K562 (cell line): ENCODE measurements around the gene GPX6. TPM values are rescaled to one million over a fixed set of nuclear protein-coding genes. Genes with fewer than 3 reads are reported as not detected.

ENCODE experiments used
- ARID2 ChIP-seq: fragments of 450-650 bp; IDR thresholded peaks from 2 replicates; pipeline ENCODE4 v1.6.1; 2017; ENCODE audit warnings: antibody characterized with exemption, mild to moderate bottlenecking
- CBFB ChIP-seq: sonication (generic); formaldehyde crosslinking; IDR thresholded peaks from 2 replicates; pipeline ENCODE4 v1.4.0; 2020; ENCODE audit warnings: mild to moderate bottlenecking, missing genetic modification reagents
- ETV6 ChIP-seq, 3 experiments: fragments of 150-350 bp in 1 of 3; sonication (generic) in 1 of 3; formaldehyde crosslinking in 1 of 3; IDR thresholded peaks; 2 replicates each; pipeline versions ENCODE4 v1.6.1 to v1.8.0; 2014 to 2022; ENCODE audit warnings: borderline replicate concordance in 2 of 3, low read depth in 2 of 3, antibody characterized with exemption in 1 of 3, low read length in 1 of 3, mild to moderate bottlenecking in 1 of 3, missing genetic modification reagents in 1 of 3
- GMEB1 ChIP-seq: fragments of 250-450 bp; sonication (Bioruptor Pico); IDR thresholded peaks from 2 replicates; pipeline ENCODE4 v1.4.0; 2020; ENCODE audit warnings: mild to moderate bottlenecking
- KLF13 ChIP-seq: fragments of 450-650 bp; IDR thresholded peaks from 2 replicates; pipeline ENCODE4 v1.6.1; 2016; ENCODE audit warnings: missing genetic modification characterization, low read depth, mild to moderate bottlenecking, missing compliant biosample characterization, moderate library complexity, borderline replicate concordance
- KLF6 ChIP-seq: fragments of 250-450 bp; sonication (Bioruptor Pico); IDR thresholded peaks from 2 replicates; pipeline ENCODE4 v1.4.0; 2020; ENCODE audit warnings: mild to moderate bottlenecking, moderate library complexity, borderline replicate concordance
- MGA ChIP-seq: fragments of 450-650 bp; IDR thresholded peaks from 2 replicates; pipeline ENCODE4 v1.6.1; 2016; ENCODE audit warnings: mild to moderate bottlenecking, moderate library complexity
- PTRF ChIP-seq: fragments of 450-650 bp; IDR thresholded peaks from 2 replicates; pipeline ENCODE4 v1.6.1; 2016; ENCODE audit warnings: mild to moderate bottlenecking, missing genetic modification characterization, missing compliant biosample characterization
- SP2 ChIP-seq: IDR thresholded peaks from 2 replicates; pipeline ENCODE4 v1.6.1; 2011; ENCODE audit warnings: mild to moderate bottlenecking, low read depth, low read length, moderate library complexity; ENCODE audit not compliant: poor library complexity, severe bottlenecking; ENCODE audit errors: extremely low read depth
- ZBTB34 ChIP-seq: fragments of 250-450 bp; sonication (Bioruptor Pico); IDR thresholded peaks from 2 replicates; pipeline ENCODE4 v1.8.0; 2021; ENCODE audit warnings: mild to moderate bottlenecking, moderate library complexity
- ZNF212 ChIP-seq: fragments of 450-650 bp; formaldehyde crosslinking; IDR thresholded peaks from 2 replicates; pipeline ENCODE4 v1.4.0; 2020; ENCODE audit warnings: mild to moderate bottlenecking
- polyA plus RNA-seq, 8 experiments: library from polyadenylated mRNA; depleted of rRNA in 4 of 8; stranded (reverse) in 5 of 8; unstranded in 3 of 8; fragments of >200 nt; fragmentation: Nextera tagmentation in 2 of 8; fragmentation: Illumina TruSeq in 1 of 8; extraction: Ambion mirVana in 2 of 8; extraction: Trizol in 1 of 8; gene quantifications; 2 replicates each; pipeline versions ENCODE4 v1.2.1 to v1.2.3, GENCODE V29; 2011 to 2014; ENCODE audit warnings: inconsistent platforms in 1 of 8, missing spikeins in 1 of 8
- total RNA-seq, 7 experiments: library from RNA; depleted of rRNA in 6 of 7; stranded (reverse); fragments of >200 nt in 6 of 7; fragmentation: Illumina TruSeq in 2 of 7; extraction: Trizol in 2 of 7; gene quantifications; 2 replicates each; pipeline versions ENCODE4 v1.2.1 to v1.2.3, GENCODE V29; 2011 to 2021; ENCODE audit warnings: low replicate concordance in 1 of 7

The GPX6 gene
- total and polyA plus RNA-seq, 9 of the 15 experiments (the other 6 are each of a cell fraction or from before 2014, with no cell fraction given): not detected

DNA sequence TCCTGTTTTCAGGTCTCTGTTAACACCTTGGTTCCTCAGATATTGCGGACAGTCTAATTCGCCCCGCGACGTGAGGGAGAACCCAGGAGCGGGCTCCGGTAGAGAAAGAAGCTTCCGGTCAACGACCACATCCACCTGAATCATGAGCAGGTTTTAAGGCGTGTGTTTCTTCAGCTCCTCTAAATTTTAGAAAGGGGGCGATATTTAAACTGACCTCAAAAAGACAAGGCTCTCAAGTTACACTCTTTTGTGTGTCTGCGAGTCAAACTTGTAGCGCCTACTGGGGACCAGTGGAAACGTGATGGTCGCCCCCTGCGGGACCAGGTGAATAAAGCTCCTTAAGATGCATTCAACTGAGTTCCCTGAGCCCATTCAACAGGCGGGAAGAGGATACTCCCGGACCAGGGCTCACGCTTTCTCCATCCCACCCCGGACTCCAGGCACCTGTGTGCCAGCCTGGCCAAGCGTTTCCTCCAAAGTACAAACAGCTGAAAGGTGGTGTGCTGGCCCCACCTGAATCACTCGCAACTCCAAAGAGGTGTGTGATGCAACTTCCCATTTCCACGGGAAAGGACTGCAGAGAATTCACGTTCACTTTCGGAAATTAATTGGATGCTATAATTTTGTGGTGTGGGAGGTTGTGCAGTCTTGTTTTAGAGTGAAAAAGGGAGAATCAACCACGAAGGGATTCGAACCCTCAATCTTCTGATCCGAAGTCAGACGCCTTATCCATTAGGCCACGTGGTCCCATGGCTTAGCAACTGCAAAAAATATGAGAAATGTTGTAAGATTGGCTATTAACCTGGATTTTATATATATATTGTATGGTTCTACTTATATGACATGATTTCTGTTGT lies 27.1 kb upstream of the GPX6 start (continued):
- TF ChIP-seq MGA (peak; percentile 85), ZNF212 (CRISPR knock-in tag) (no peak), PTRF (tag) (no peak), GMEB1 (CRISPR knock-in tag) (no peak), KLF6 (CRISPR knock-in tag) (no peak), CBFB (CRISPR knock-in tag) (peak; percentile 90), ZBTB34 (no peak), KLF13 (tag) (no peak; the same call in 1 of the 2 replicates), ARID2 (no peak), ETV6 (IDR thresholded peaks at IDR 0.05; ENCODE audit: borderline replicate concordance in 1 of 2, low read depth in 2 of 2, low read length in 1 of 2) (peak in 1 of 2 experiments; percentile 94; a peak in 3 of 4 replicates), ETV6 (CRISPR knock-in tag; IDR thresholded peaks at IDR 0.05; ENCODE audit: borderline replicate concordance) (no peak), SP2 (no peak)
